Measurements from ENCODE around the gene MLYCD.

DNA sequence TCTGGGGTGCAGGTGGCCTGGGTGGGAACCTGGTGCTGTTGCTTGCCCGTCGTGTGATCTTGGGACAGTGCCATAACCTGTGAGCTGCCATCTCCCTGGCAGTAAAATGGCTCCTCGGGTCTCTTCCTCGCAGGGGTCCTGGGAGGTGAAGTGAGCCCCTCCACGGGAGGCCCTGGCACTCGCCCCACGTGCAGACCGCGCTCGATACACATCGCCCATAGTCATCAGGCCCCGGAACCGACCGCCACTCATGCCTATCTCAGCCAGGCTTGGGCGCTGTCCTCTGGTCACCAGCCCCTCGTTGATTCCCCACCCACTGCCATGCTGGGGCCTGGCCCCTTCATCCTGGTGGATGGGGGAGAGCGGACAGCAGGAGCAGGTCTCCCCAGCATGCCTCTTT is 32.6 kb downstream of the MLYCD start:
- TF ChIP-seq, protein P1, sequence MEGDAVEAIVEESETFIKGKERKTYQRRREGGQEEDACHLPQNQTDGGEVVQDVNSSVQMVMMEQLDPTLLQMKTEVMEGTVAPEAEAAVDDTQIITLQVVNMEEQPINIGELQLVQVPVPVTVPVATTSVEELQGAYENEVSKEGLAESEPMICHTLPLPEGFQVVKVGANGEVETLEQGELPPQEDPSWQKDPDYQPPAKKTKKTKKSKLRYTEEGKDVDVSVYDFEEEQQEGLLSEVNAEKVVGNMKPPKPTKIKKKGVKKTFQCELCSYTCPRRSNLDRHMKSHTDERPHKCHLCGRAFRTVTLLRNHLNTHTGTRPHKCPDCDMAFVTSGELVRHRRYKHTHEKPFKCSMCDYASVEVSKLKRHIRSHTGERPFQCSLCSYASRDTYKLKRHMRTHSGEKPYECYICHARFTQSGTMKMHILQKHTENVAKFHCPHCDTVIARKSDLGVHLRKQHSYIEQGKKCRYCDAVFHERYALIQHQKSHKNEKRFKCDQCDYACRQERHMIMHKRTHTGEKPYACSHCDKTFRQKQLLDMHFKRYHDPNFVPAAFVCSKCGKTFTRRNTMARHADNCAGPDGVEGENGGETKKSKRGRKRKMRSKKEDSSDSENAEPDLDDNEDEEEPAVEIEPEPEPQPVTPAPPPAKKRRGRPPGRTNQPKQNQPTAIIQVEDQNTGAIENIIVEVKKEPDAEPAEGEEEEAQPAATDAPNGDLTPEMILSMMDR (IDR thresholded peaks at IDR 0.05; ENCODE audit: poor library complexity, severe bottlenecking): no peak
- TF ChIP-seq RAD21 (conservative IDR thresholded peaks at IDR 0.05): no peak
- TF ChIP-seq, protein P2, sequence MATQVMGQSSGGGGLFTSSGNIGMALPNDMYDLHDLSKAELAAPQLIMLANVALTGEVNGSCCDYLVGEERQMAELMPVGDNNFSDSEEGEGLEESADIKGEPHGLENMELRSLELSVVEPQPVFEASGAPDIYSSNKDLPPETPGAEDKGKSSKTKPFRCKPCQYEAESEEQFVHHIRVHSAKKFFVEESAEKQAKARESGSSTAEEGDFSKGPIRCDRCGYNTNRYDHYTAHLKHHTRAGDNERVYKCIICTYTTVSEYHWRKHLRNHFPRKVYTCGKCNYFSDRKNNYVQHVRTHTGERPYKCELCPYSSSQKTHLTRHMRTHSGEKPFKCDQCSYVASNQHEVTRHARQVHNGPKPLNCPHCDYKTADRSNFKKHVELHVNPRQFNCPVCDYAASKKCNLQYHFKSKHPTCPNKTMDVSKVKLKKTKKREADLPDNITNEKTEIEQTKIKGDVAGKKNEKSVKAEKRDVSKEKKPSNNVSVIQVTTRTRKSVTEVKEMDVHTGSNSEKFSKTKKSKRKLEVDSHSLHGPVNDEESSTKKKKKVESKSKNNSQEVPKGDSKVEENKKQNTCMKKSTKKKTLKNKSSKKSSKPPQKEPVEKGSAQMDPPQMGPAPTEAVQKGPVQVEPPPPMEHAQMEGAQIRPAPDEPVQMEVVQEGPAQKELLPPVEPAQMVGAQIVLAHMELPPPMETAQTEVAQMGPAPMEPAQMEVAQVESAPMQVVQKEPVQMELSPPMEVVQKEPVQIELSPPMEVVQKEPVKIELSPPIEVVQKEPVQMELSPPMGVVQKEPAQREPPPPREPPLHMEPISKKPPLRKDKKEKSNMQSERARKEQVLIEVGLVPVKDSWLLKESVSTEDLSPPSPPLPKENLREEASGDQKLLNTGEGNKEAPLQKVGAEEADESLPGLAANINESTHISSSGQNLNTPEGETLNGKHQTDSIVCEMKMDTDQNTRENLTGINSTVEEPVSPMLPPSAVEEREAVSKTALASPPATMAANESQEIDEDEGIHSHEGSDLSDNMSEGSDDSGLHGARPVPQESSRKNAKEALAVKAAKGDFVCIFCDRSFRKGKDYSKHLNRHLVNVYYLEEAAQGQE (IDR thresholded peaks at IDR 0.05; ENCODE audit: borderline replicate concordance): no peak
- TF ChIP-seq EP300 (conservative IDR thresholded peaks at IDR 0.05; ENCODE audit: poor library complexity, severe bottlenecking): no peak
- no peak for TF ChIP-seq POLR2AphosphoS5 (IDR thresholded peaks at IDR 0.05)
- TF ChIP-seq SMC3 (conservative IDR thresholded peaks at IDR 0.05; ENCODE audit: poor library complexity): no peak

Measured in neural cell (in vitro differentiated cells).